ENCODE measurements around the gene SLF2.
"Not testable (repeated sequence)": the region's sequence is repeated elsewhere in the genome, so short reads cannot be mapped to it uniquely, and the experiment has no call there.

SLF2 gene

GRCh38 chr10:100967332-100967731 is 54.6 kb downstream of the SLF2 start:
- no peak for DNase-seq

- no peak for DNase-seq
Measured at GRCh38 chr10:100968062-100968736, 55.4 kb downstream of the SLF2 start.

- DNase-seq = no peak
Measured at GRCh38 chr10:100968863-100969186, 56.1 kb downstream of the SLF2 start.

DNA sequence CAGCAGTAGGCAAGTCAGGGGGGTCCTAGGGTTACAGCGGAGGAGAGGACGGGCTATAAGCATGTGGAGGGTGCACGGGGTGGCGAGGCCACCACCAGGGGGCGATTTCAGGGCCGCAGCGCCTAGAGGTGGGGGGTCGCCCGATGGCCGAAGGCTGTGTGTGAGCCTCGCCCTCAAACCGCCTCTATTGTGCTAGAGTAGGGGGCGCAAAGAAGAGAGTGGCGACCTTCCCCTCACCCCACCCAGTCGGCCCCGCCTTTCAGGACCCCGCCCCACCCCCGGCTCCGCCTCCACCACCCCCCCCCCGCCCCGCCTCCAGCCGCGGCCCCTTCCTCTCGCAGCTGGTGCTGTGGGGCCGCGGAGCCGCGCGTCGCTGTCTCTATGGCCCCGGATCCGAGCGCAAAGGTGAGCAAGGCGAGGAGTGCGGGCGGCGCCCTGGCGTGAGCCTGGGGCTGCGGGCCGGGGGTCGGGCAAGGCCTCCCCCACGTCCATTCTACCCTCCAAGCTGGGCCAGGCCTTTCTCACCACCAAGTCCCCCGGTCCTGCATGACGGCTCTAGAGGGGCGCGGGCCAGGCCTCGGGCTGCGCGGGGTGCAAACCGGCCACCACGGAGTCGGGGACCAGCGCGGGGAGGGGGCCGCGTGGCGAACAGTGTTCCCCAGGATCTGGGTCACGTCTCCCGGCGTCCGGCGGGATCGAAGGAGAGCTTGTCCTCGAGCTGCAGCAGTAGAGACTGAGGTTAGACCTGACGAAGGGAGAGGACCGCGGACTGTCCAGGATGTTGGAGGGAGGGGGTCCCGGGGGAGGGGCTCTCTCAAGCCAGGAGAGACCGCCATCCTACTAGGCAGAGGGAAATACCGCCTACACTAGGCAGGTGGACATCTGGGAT is 56.7 kb downstream of the SLF2 start, which contains the start of gene SEMA4G:
Gene SEMA4G, plus strand, starts transcription at position 318 of the 889 bp plus-strand sequence. CDS start 3,409 bp downstream, outside the sequence.
- DNase-seq = peak; percentile 35 to 40

GRCh38 chr10:100970076-100970913 is 57.5 kb downstream of the SLF2 start:
- DNase-seq = peak; percentile 49 to 53

DNA sequence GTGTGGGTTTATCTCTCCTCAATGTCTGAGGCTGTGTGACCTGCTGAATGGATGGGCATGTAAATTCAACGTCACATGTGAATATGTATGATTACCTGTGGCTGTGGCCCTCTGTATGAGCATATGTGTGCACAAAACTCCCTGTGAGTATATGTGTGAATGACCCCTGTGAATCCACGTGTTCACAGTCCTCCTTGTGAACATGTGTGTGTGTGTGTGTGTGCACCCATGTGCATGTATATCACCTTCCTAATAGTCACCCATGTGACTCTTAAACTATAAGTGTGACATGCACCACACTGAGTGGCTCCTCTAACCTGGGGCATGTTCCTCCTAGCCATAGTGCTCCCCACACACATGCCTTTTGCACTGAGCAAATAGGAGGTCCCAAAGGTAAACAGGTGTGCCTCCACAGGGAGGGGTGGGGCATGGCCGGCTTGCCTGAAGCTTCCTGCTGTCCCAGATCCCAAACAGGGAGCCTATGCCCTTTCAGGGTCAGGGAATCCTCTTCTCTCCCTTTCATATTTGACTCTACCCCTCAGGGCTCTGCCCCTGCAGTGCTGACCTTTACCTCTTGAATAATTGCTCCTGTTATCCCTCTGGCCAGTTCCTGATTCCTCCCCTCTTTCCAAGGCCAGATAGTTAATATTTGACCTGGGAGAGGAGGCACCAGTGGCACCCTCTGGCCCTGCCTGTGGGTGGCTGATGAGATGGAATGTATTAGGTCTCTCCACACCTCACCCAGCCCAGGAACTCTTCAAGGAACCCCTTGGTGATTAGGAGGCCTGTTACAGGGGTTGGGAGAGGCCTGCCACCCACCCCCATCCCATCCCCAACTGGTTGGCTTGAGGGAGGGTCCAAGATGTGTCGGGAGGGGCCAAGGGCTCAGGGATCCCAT is 58.4 kb downstream of the SLF2 start:
- no peak for DNase-seq

DNA sequence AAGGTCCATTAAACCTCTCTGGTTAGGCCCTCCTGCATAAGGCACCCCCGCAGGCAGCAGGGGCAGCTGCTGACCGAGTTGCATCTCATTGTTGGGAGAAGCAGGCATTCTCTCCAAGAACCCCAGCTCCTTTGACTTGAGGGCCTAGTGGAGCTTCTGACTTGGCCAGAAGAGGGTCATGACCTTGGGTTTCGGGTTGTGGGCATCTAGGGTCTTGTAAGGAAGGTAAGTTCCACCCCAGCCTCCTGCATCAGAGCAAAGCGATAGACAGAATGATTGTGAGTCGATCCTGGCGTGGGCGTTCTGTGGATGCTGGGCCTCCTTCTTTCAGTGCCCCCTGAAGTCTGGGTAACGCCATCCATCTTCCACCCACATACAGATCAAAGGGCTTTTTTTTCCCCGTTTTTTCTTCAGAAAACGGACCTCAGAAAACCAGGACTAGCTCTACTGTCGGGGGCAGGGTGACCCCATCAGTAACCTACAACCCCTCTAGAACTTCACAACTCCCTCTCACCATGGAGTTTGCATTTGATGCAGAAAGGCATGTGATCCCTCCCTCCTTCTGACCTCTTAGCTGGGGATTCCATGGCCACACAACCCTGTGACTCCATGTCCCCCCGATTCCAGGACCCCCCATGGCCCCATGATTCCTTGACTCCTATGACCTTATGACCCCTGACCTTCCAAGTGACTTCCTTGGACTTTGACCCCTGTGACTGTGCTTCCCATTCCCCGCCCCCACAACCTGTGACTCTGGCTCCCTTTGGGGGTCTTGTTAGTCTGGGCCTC is 59.5 kb downstream of the SLF2 start:
- no peak for DNase-seq

GRCh38 chr10:100972904-100973535 is 60.3 kb downstream of the SLF2 start:
- no peak for DNase-seq

DNA sequence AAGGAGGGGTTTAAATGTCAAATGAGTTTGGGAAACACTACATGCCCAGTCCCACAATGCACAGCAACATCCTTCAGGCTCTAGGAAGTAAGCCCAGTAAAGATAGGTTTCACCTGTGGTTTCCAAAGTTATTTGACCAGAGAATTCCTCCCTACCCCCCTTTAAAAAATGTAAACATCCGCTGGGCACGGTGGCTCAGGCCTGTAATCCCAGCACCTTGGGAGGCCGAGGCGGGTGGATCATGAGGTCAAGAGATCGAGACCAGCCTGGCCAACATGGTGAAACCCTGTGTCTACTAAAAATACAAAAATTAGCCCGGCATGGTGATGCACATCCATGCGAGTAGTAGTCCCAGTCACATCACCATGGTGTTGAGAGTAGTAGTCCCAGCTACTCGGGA is 62.6 kb downstream of the SLF2 start:
- DNase-seq = not testable (repeated sequence)

GRCh38 chr10:100976906-100977305 is 64.1 kb downstream of the SLF2 start:
- no peak for DNase-seq

DNA sequence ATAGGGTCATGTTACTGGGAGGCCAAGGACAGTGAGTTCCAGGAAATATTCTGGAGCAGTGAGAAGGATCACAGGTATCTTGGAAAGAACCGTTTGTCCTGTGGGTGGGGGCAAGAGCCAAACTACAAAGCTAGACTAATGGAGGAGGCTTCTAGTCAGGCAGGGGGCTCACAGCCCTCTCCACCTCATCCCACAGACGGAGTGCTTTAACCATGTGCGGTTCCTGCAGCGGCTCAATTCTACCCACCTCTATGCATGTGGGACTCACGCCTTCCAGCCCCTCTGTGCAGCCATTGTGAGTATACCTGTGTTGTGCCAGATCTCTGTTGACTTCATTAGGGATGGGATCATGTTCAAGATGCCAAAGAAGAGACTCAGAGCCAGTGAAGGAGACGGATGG is 64.7 kb downstream of the SLF2 start:
- no peak for DNase-seq

GRCh38 chr10:100978121-100978900 is 65.5 kb downstream of the SLF2 start:
- no peak for DNase-seq

DNA sequence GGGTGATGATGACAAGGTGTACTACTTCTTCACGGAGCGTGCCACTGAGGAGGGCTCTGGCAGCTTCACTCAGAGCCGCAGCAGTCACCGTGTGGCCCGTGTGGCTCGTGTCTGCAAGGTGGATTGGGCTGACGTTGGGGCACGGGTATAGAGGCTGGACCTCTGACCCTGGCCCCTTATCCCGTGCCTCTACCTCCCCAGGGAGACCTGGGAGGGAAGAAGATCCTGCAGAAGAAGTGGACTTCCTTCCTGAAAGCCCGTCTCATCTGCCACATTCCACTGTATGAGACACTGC is 66.1 kb downstream of the SLF2 start:
- no peak for DNase-seq

DNA sequence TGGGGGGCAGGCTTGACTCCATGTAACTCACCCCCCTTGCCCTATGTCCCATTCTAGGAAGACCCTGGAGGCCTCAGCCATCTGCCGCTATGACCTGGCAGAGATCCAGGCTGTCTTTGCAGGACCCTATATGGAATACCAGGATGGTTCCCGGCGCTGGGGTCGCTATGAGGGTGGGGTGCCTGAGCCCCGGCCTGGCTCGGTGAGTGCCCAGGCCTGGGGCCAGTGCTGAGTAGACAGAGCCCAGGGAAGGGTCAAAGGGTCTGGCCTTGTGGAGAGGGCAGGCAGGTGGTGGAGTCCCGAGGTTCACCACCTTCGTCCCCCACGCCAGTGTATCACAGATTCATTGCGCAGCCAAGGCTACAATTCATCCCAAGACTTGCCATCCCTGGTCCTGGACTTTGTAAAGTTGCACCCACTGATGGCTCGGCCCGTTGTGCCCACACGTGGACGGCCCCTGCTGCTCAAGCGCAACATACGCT is 67.1 kb downstream of the SLF2 start:
- DNase-seq = no peak

- DNase-seq = no peak
Measured at GRCh38 chr10:100980311-100980710, 67.5 kb downstream of the SLF2 start.

- no peak for DNase-seq
Measured at GRCh38 chr10:100980711-100981110, 67.9 kb downstream of the SLF2 start.

- no peak for DNase-seq
Measured at GRCh38 chr10:100981178-100981772, 68.5 kb downstream of the SLF2 start.

DNA sequence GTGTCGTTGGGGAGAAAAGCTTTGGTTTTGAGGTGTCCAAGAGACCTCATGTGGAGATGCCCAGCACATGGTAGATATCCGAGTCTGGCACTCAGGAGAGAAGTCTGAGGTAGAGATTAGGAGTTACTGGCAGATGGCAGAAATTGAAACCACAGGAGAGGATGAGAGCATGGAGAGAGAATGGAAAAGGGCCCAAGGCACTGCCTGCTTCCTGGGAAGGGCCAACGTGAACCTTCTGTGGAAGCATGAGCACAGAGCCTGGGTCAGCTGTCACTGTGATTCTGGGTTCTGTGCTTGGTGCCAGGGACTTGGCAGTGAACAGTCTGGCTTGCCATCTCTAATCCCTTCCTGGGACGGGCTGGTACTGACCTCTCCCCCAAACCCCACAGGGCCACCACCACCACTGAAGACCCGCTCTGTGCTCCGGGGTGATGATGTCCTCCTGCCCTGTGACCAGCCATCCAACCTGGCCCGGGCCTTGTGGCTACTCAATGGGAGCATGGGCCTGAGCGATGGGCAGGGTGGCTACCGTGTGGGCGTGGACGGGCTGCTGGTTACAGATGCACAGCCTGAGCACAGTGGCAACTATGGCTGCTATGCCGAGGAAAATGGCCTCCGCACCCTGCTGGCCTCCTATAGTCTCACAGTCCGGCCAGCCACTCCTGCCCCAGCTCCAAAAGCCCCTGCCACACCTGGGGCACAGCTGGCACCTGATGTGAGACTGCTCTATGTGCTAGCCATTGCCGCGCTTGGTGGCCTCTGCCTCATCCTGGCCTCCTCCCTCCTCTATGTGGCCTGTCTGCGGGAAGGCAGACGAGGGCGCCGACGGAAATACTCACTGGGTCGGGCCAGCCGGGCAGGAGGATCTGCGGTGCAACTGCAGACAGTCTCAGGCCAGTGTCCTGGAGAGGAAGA is 70.4 kb downstream of the SLF2 start:
- DNase-seq = no peak
